RWPE1 (cell line): ENCODE results near the gene IRF5.

ENCODE experiments used
- CTCF ChIA-PET: fragments of 350-600 bp; sonication (Branson Sonifier 250); formaldehyde crosslinking; extraction: SDS; loops from one replicate; lab custom pipeline; 2021; lab: Yijun Ruan, JAX
- POLR2A ChIA-PET: fragments of 400-600 bp; formaldehyde crosslinking; extraction: SDS; loops from one replicate; lab custom pipeline; 2020; ENCODE audit warnings: antibody characterized with exemption; ENCODE audit not compliant: low non-redundant PET; lab: Yijun Ruan, JAX
- DNase-seq: peaks from one replicate; pipeline ENCODE4 v3.0.0; 2012; ENCODE audit warnings: low spot score
- H3K27ac ChIP-seq: fragments of 450-650 bp; 2 replicates; pipeline ENCODE4 v1.5.1; 2017
- CTCF ChIP-seq: fragments of 450-650 bp; conservative IDR thresholded peaks from 2 replicates; pipeline ENCODE4 v1.5.1; 2017; ENCODE audit warnings: low read depth, mild to moderate bottlenecking

IRF5 gene

GRCh38 chr7:128944487-128945236 lies 6.9 kb downstream of the IRF5 start:
- no peak for DNase-seq
- CTCF ChIA-PET: interaction anchor here (0.7 kb wide), 1 partner anchor 48 kb away, joined by 3 read pairs; no protein-coding TSS in a partner anchor
- POLR2A ChIA-PET: no interaction called here

GRCh38 chr7:128945668-128946366 lies 8.1 kb downstream of the IRF5 start:
- DNase-seq: no peak
- no peak overlapping the region for H3K27ac ChIP-seq
- POLR2A ChIA-PET: no interaction called here
- CTCF ChIA-PET: no interaction called here
- TF ChIP-seq CTCF: no peak

More at GRCh38 chr7:128944487-128945236, 6.9 kb downstream of the IRF5 start:
- H3K27ac ChIP-seq: no peak overlapping the region
- TF ChIP-seq CTCF: no peak

- TF ChIP-seq CTCF: no peak
- ChIA-PET CTCF (interaction anchor here (0.5 to 0.7 kb wide), 4 partner anchors 96 to 839 kb away, joined by 3 to 6 read pairs (median 3); no protein-coding TSS in a partner anchor), POLR2A (no interaction called here)
These were observed 9.5 kb downstream of the IRF5 start for GRCh38 chr7:128946936-128947830.

GRCh38 chr7:128947854-128948253 lies 10.1 kb downstream of the IRF5 start:
- TF ChIP-seq CTCF: no peak
- ChIA-PET CTCF (interaction anchor here (0.5 to 0.6 kb wide), 2 partner anchors 280 to 838 kb away, joined by 3 to 6 read pairs; no protein-coding TSS in a partner anchor), POLR2A (no interaction called here)
- no peak for DNase-seq
- H3K27ac ChIP-seq: no peak overlapping the region

More at GRCh38 chr7:128946936-128947830, 9.5 kb downstream of the IRF5 start:
- H3K27ac ChIP-seq: no peak overlapping the region
- DNase-seq: no peak

GRCh38 chr7:128948312-128948973 lies 10.7 kb downstream of the IRF5 start:
- H3K27ac ChIP-seq: no peak overlapping the region
- CTCF ChIA-PET: interaction anchor here (0.6 kb wide), 1 partner anchor 838 kb away, joined by 6 read pairs; no protein-coding TSS in a partner anchor
- DNase-seq: no peak
- POLR2A ChIA-PET: no interaction called here
- TF ChIP-seq CTCF: no peak
